ENCODE results near the gene OSBPL10. TPM values are rescaled to one million over a fixed set of nuclear protein-coding genes. Genes with fewer than 3 reads are reported as not detected.

The OSBPL10 gene
- total and polyA plus RNA-seq, 2 donors (not counting 1 experiment from before 2014, with no cell fraction given): 88.5 to 310 TPM

GRCh38 chr3:31752305-31753049 lies 228.6 kb downstream of the OSBPL10 start:
- no peaks in the 10 kb centered on the region for H3K27me3 Mint-ChIP-seq
- H3K27ac Mint-ChIP-seq: no peak overlapping the region
- Histone ChIP-seq H3K36me3 (replicated peaks in 1 of 2; ENCODE audit: control extremely low read depth in 1 of 2, control insufficient read depth in 1 of 2, extremely low read depth in 1 of 2, insufficient read depth in 2 of 2, low read length in 1 of 2) (peaks cover 1 to 37% of the 10 kb centered on the region in 2 experiments), H3K27ac (ENCODE audit: low read length in 2 of 2) (no peak overlapping the region), H4K20me1 (ENCODE audit: control insufficient read depth, insufficient read depth, low read length, poor library complexity, severe bottlenecking) (peaks cover 32% of the 10 kb centered on the region), H3K9me3 (ENCODE audit: control extremely low read depth in 1 of 3, control insufficient read depth in 2 of 3, insufficient read depth in 1 of 3, low read length in 2 of 3) (no peaks in the 10 kb centered on the region), H3K27me3 (replicated peaks in 1 of 4; ENCODE audit: control extremely low read depth in 1 of 4, control insufficient read depth in 3 of 4, insufficient read depth in 4 of 4, low read length in 3 of 4) (no peaks in the 10 kb centered on the region), H2AFZ (ENCODE audit: insufficient read depth, low read depth, low read length, poor library complexity, severe bottlenecking) (no peak overlapping the region), H3K4me2 (replicated peaks; ENCODE audit: low read depth, low read length, poor library complexity, severe bottlenecking) (no peak overlapping the region), H3K4me3 (ENCODE audit: control extremely low read depth in 1 of 5, extremely low read depth in 1 of 5, insufficient read depth in 1 of 5, low read depth in 2 of 5, low read length in 4 of 5) (no peak overlapping the region), H3K9ac (ENCODE audit: low read length) (no peak overlapping the region), H3K4me1 (ENCODE audit: control insufficient read depth in 2 of 2, insufficient read depth in 2 of 2, low read length in 2 of 2) (peaks cover 17 to 18% of the 10 kb centered on the region in 2 donors), H3K79me2 (ENCODE audit: control insufficient read depth, insufficient read depth, low read length) (peaks cover 25% of the 10 kb centered on the region)
- no peak overlapping the region for H3K4me3 Mint-ChIP-seq
- H3K9me3 Mint-ChIP-seq (ENCODE audit: insufficient read depth): no peaks in the 10 kb centered on the region
- TF ChIP-seq CTCF (IDR thresholded peaks at IDR 0.05) (no peak), EZH2 (IDR thresholded peaks at IDR 0.05; ENCODE audit: borderline replicate concordance, insufficient read depth, low read depth, low read length, poor library complexity, severe bottlenecking) (no peak)
- peaks cover 35% of the 10 kb centered on the region for H3K4me1 Mint-ChIP-seq
- ChIA-PET POLR2A (no interaction called here), CTCF (interaction anchor here (1.0 to 1.3 kb wide), 2 partner anchors 12 to 16 kb away, joined by 4 to 5 read pairs; no protein-coding TSS in a partner anchor)
- DNase-seq: no peak
- 95% methylated on average over 4 of the region's 7 CpGs for WGBS (ENCODE audit: insufficient coverage)
- no peak for ATAC-seq (ENCODE audit: low read depth)
- intact Hi-C loops (cut with micrococcal nuclease): no loop called here

GRCh38 chr3:31750341-31750740 lies 230.7 kb downstream of the OSBPL10 start:
- Histone ChIP-seq H3K4me2 (replicated peaks; ENCODE audit: low read depth, low read length, poor library complexity, severe bottlenecking) (no peak overlapping the region), H3K27me3 (replicated peaks in 1 of 4; ENCODE audit: control extremely low read depth in 1 of 4, control insufficient read depth in 3 of 4, insufficient read depth in 4 of 4, low read length in 3 of 4) (no peaks in the 10 kb centered on the region), H3K27ac (ENCODE audit: low read length in 2 of 2) (no peak overlapping the region), H3K9me3 (ENCODE audit: control extremely low read depth in 1 of 3, control insufficient read depth in 2 of 3, insufficient read depth in 1 of 3, low read length in 2 of 3) (no peaks in the 10 kb centered on the region), H4K20me1 (ENCODE audit: control insufficient read depth, insufficient read depth, low read length, poor library complexity, severe bottlenecking) (peaks cover 36% of the 10 kb centered on the region), H3K4me3 (ENCODE audit: control extremely low read depth in 1 of 5, extremely low read depth in 1 of 5, insufficient read depth in 1 of 5, low read depth in 2 of 5, low read length in 4 of 5) (no peak overlapping the region), H3K4me1 (ENCODE audit: control insufficient read depth in 2 of 2, insufficient read depth in 2 of 2, low read length in 2 of 2) (peaks cover 0 to under 1% of the 10 kb centered on the region in 2 donors), H3K79me2 (ENCODE audit: control insufficient read depth, insufficient read depth, low read length) (peaks cover 20% of the 10 kb centered on the region), H3K36me3 (replicated peaks in 1 of 2; ENCODE audit: control extremely low read depth in 1 of 2, control insufficient read depth in 1 of 2, extremely low read depth in 1 of 2, insufficient read depth in 2 of 2, low read length in 1 of 2) (peaks cover 1 to 48% of the 10 kb centered on the region in 2 experiments), H2AFZ (ENCODE audit: insufficient read depth, low read depth, low read length, poor library complexity, severe bottlenecking) (no peak overlapping the region), H3K9ac (ENCODE audit: low read length) (no peak overlapping the region)
- ChIA-PET POLR2A (no interaction called here), CTCF (no interaction called here)
- H3K4me3 Mint-ChIP-seq: no peak overlapping the region
- no peak for DNase-seq
- H3K27ac Mint-ChIP-seq: no peak overlapping the region
- no CpG with 5 or more reads among the region's 2 CpGs for WGBS (ENCODE audit: insufficient coverage)
- no peak for ATAC-seq (ENCODE audit: low read depth)
- peaks cover 15% of the 10 kb centered on the region for H3K4me1 Mint-ChIP-seq
- TF ChIP-seq CTCF (IDR thresholded peaks at IDR 0.05) (no peak), EZH2 (IDR thresholded peaks at IDR 0.05; ENCODE audit: borderline replicate concordance, insufficient read depth, low read depth, low read length, poor library complexity, severe bottlenecking) (no peak)
- H3K27me3 Mint-ChIP-seq: no peaks in the 10 kb centered on the region
- no peaks in the 10 kb centered on the region for H3K9me3 Mint-ChIP-seq (ENCODE audit: insufficient read depth)
- intact Hi-C loops (cut with micrococcal nuclease): no loop called here

Measured in B cell (primary cell).